OCI-LY1 (cell line): Measurements from ENCODE around the gene RPUSD4.

Experiments used
- EZH2 ChIP-seq: fragments of 200-600 bp; sonication (generic), shearing (Covaris generic); IDR thresholded peaks from 2 replicates; pipeline ENCODE4 v1.8.0; 2017; ENCODE audit warnings: borderline replicate concordance, mixed run types, mild to moderate bottlenecking, antibody characterized with exemption, low read length, moderate library complexity, mixed read lengths
- TF ChIP-seq, protein P1 (sequence below): fragments of 200-600 bp; sonication (generic), shearing (Covaris generic); IDR thresholded peaks from 2 replicates; pipeline ENCODE4 v1.5.1; 2017; ENCODE audit warnings: mild to moderate bottlenecking, antibody characterized with exemption, low read length, moderate library complexity, mixed read lengths

DNA sequence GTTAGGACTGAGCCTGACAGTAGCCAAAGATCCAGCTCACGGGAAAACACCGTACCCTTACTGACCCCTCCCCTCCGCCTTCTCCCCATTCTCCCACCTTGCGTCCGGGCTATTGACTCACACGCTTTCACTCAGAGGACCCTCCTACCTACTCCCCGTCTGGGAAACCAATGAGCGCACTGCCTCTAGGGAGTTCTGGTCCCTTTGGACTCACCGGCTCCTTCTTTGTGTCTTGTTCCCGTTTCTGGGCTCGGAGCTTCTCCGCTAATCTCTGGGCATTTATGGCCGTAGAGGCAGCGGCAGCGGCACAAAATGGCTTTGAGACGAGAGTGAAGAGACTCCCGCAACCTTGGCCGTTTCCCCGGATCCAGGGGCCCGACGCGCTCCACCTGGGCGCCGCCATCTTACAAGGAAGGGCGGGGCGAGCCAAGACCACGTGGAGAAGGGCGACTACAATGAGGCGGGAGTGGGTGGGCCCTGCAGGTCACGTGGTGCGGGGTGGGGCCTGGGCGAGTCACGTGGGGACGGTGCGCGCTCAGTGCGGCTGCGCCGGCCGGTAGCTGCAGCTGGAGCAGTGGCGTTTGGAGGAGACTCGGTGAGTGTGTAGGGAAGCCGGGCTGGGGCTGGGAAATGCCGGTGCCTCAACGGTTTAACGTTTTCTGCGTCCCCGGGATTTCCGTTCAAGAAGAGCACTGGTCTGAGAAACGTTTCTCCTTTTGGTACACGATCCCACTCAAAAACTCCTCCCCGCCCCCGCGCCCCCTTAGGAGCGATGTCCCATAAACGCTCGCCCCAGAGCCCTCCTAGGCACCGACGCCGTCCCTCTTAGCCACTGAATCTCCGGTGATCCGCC lies at the start of gene RPUSD4, which contains the start of gene FAM118B:
- TF ChIP-seq, protein P1, sequence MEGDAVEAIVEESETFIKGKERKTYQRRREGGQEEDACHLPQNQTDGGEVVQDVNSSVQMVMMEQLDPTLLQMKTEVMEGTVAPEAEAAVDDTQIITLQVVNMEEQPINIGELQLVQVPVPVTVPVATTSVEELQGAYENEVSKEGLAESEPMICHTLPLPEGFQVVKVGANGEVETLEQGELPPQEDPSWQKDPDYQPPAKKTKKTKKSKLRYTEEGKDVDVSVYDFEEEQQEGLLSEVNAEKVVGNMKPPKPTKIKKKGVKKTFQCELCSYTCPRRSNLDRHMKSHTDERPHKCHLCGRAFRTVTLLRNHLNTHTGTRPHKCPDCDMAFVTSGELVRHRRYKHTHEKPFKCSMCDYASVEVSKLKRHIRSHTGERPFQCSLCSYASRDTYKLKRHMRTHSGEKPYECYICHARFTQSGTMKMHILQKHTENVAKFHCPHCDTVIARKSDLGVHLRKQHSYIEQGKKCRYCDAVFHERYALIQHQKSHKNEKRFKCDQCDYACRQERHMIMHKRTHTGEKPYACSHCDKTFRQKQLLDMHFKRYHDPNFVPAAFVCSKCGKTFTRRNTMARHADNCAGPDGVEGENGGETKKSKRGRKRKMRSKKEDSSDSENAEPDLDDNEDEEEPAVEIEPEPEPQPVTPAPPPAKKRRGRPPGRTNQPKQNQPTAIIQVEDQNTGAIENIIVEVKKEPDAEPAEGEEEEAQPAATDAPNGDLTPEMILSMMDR = no peak
- no peak for TF ChIP-seq EZH2
